ENCODE measurements around the gene RTCB.

The RTCB gene

GRCh38 chr22:32342977-32343376 lies 69.1 kb downstream of the RTCB start:
- no peak for DNase-seq (ENCODE audit: low read depth)
- H3K4me3 ChIP-seq (ENCODE audit: low read depth, low read length): no peak overlapping the region
- TF ChIP-seq CTCF (IDR thresholded peaks at IDR 0.05; ENCODE audit: insufficient read depth, low read depth, low read length, missing control alignments): no peak

GRCh38 chr22:32341122-32341740 lies 70.8 kb downstream of the RTCB start:
- no peak for DNase-seq (ENCODE audit: low read depth)
- TF ChIP-seq CTCF (IDR thresholded peaks at IDR 0.05; ENCODE audit: insufficient read depth, low read depth, low read length, missing control alignments): no peak
- no peak overlapping the region for H3K4me3 ChIP-seq (ENCODE audit: low read depth, low read length)

GRCh38 chr22:32340411-32340810 lies 71.6 kb downstream of the RTCB start:
- no peak for DNase-seq (ENCODE audit: low read depth)
- TF ChIP-seq CTCF (IDR thresholded peaks at IDR 0.05; ENCODE audit: insufficient read depth, low read depth, low read length, missing control alignments): no peak
- no peak overlapping the region for H3K4me3 ChIP-seq (ENCODE audit: low read depth, low read length)

GRCh38 chr22:32339190-32340012 lies 72.6 kb downstream of the RTCB start:
- H3K4me3 ChIP-seq (ENCODE audit: low read depth, low read length): no peak overlapping the region
- DNase-seq (ENCODE audit: low read depth): no peak
- no peak for TF ChIP-seq CTCF (IDR thresholded peaks at IDR 0.05; ENCODE audit: insufficient read depth, low read depth, low read length, missing control alignments)

GRCh38 chr22:32338757-32339156 lies 73.3 kb downstream of the RTCB start:
- H3K4me3 ChIP-seq (ENCODE audit: low read depth, low read length): no peak overlapping the region
- TF ChIP-seq CTCF (IDR thresholded peaks at IDR 0.05; ENCODE audit: insufficient read depth, low read depth, low read length, missing control alignments): no peak
- no peak for DNase-seq (ENCODE audit: low read depth)

Measured in GM12865 (cell line).